CD4-positive, alpha-beta memory T cell (primary cell): ENCODE data around the gene FLT1. TPM values are rescaled to one million over a fixed set of nuclear protein-coding genes. Genes with fewer than 3 reads are reported as not detected.
A peak's percentile ranks its signal among the peaks of the same experiment; 100 is the strongest.

Source experiments
- CTCF ChIA-PET: fragments of 350-600 bp; sonication (Branson Sonifier 250); formaldehyde crosslinking; loops from one replicate; lab custom pipeline; 2021; ENCODE audit warnings: inconsistent platforms; ENCODE audit not compliant: partially characterized antibody; lab: Charles Lee
- POLR2A ChIA-PET: fragments of 350-600 bp; sonication (Branson Sonifier 250); formaldehyde crosslinking; loops from one replicate; lab custom pipeline; 2021; ENCODE audit not compliant: partially characterized antibody; lab: Charles Lee
- DNase-seq, 5 donors: peaks; one replicate each; pipeline versions ENCODE4 v3.0.0 to v3.0.0-alpha.2; 2020 to 2022; ENCODE audit warnings: mixed read lengths in 1 of 5
- H3K27ac ChIP-seq: one replicate; pipeline ENCODE4 v1.7.0; 2013; ENCODE audit warnings: low read depth, low read length
- H3K27me3 ChIP-seq: 2 replicates; pipeline ENCODE4 v1.7.0; 2013; ENCODE audit warnings: mild to moderate bottlenecking, low read length, moderate library complexity; ENCODE audit not compliant: insufficient read depth
- H3K36me3 ChIP-seq: 2 replicates; pipeline ENCODE4 v1.7.0; 2013; ENCODE audit warnings: mild to moderate bottlenecking, low read length, moderate library complexity; ENCODE audit not compliant: insufficient read depth
- H3K4me1 ChIP-seq: 2 replicates; pipeline ENCODE4 v1.7.0; 2013; ENCODE audit warnings: mild to moderate bottlenecking, low read length, moderate library complexity; ENCODE audit not compliant: insufficient read depth
- H3K4me3 ChIP-seq, 2 donors: one replicate each; pipeline ENCODE4 v1.7.0; 2013; ENCODE audit warnings: low read length in 2 of 2, mild to moderate bottlenecking in 1 of 2
- H3K9me3 ChIP-seq, 2 donors: one replicate each; pipeline ENCODE4 v1.7.0; 2013; ENCODE audit warnings: low read length in 2 of 2, control low read depth in 1 of 2; ENCODE audit not compliant: control insufficient read depth in 1 of 2
- H3K27ac Mint-ChIP-seq, 7 donors: one replicate each; pipeline ENCODE4 v1.8.0; 2020 to 2021; ENCODE audit warnings: mixed read lengths in 7 of 7, mild to moderate bottlenecking in 6 of 7, inconsistent platforms in 3 of 7, moderate library complexity in 3 of 7
- H3K27me3 Mint-ChIP-seq, 2 donors: one replicate each; pipeline ENCODE4 v1.8.0; 2020 to 2021; ENCODE audit warnings: mixed read lengths in 2 of 2
- H3K36me3 Mint-ChIP-seq, 2 donors: one replicate each; pipeline ENCODE4 v1.8.0; 2020 to 2021; ENCODE audit warnings: mixed read lengths in 2 of 2, inconsistent platforms in 1 of 2, mild to moderate bottlenecking in 1 of 2
- H3K4me1 Mint-ChIP-seq, 4 donors: one replicate each; pipeline ENCODE4 v1.8.0; 2020 to 2021; ENCODE audit warnings: mixed read lengths in 4 of 4, mild to moderate bottlenecking in 1 of 4
- H3K4me3 Mint-ChIP-seq, 8 donors: one replicate each; pipeline ENCODE4 v1.8.0; 2020 to 2021; ENCODE audit warnings: mixed read lengths in 8 of 8, mild to moderate bottlenecking in 7 of 8, moderate library complexity in 6 of 8, inconsistent platforms in 3 of 8
- H3K9me3 Mint-ChIP-seq, 8 donors: one replicate each; pipeline ENCODE4 v1.8.0; 2020 to 2021; ENCODE audit warnings: mixed read lengths in 8 of 8, mild to moderate bottlenecking in 5 of 8, inconsistent platforms in 3 of 8, moderate library complexity in 1 of 8
- intact Hi-C: fragments of 100-400 bp; cut with micrococcal nuclease; formaldehyde crosslinking; loops from one replicate; pipeline ENCODE4 v1.15.1; 2023
- polyA plus RNA-seq, 2 donors: library from polyadenylated mRNA; unstranded; fragments of 300-500 nt; fragmentation: Illumina TruSeq; gene quantifications; one replicate each; pipeline ENCODE4 v1.2.3, GENCODE V29; 2021
- total RNA-seq, 2 experiments: library from RNA; stranded (reverse); gene quantifications; one replicate each; pipeline ENCODE4 v1.2.3, GENCODE V29; 2021

The FLT1 gene
- total and polyA plus RNA-seq, 4 experiments from 2014 or later = 0.15 to 0.26 (median 0.25) TPM; not detected in 1

DNA sequence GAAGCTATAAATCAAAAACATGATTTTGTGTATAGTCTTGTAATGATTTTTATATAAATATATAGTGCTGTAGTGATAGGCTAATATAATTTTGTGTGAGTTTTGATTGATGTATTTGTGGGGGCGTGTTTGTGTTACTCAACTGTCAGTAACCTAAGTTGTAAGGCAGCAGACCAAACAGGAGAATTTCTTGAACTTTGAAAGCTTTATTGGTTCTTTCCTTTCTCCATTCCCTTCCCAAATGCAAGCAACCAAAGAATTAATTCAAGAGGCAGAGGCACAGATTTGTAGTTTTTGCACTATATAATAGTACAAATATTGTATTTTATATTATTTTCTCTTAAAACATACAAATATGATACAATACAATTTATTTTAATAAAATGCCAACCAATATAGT, 109.6 kb downstream of the FLT1 start:
- ChIA-PET POLR2A (no interaction called here), CTCF (interaction anchor here (1.4 kb wide), 1 partner anchor 23 kb away, joined by 3 read pairs; no protein-coding TSS in a partner anchor)
- Mint-ChIP-seq H3K27me3 (peaks cover 10 to 18% of the 10 kb centered on the region in 2 donors), H3K4me3 (no peak overlapping the region), H3K36me3 (no peaks in the 10 kb centered on the region), H3K27ac (no peak overlapping the region), H3K9me3 (no peaks in the 10 kb centered on the region), H3K4me1 (peaks cover 0 to 5% (median 0%) of the 10 kb centered on the region in 4 donors)
- Histone ChIP-seq H3K4me3 (no peak overlapping the region), H3K9me3 (no peaks in the 10 kb centered on the region), H3K27ac (no peak overlapping the region), H3K27me3 (no peaks in the 10 kb centered on the region), H3K4me1 (no peaks in the 10 kb centered on the region), H3K36me3 (no peaks in the 10 kb centered on the region)
- DNase-seq = no peak
- intact Hi-C loops = no loop called here

DNA sequence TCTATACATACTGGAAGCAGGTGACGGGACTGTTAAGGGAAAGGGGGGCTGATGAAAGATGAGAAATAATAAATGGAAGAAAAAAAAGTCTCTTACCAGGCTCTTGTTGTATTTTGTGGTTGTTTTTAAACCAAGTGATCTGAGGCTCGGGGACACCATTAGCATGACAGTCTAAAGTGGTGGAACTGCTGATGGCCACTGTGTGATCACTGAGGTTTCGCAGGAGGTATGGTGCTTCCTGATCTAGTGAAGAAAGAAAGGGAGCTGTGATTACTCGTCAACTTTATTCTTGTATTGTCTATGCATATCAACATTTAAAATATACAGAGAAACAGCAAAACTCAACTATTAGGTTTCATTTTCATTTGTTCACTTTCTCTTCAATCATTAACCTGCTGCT, 110.1 kb downstream of the FLT1 start:
- no peak for DNase-seq
- Mint-ChIP-seq H3K4me3 (no peak overlapping the region), H3K4me1 (peaks cover 0 to 5% (median 0%) of the 10 kb centered on the region in 4 donors), H3K27me3 (peaks cover 13 to 19% of the 10 kb centered on the region in 2 donors), H3K27ac (no peak overlapping the region), H3K9me3 (no peaks in the 10 kb centered on the region), H3K36me3 (no peaks in the 10 kb centered on the region)
- no peak overlapping the region for H3K27ac ChIP-seq
- H3K27me3 ChIP-seq = no peaks in the 10 kb centered on the region
- H3K4me1 ChIP-seq = no peaks in the 10 kb centered on the region
- CTCF ChIA-PET = no interaction called here
- H3K36me3 ChIP-seq = no peaks in the 10 kb centered on the region
- intact Hi-C loops = no loop called here
- no peak overlapping the region for H3K4me3 ChIP-seq
- H3K9me3 ChIP-seq = no peaks in the 10 kb centered on the region
- POLR2A ChIA-PET = no interaction called here

DNA sequence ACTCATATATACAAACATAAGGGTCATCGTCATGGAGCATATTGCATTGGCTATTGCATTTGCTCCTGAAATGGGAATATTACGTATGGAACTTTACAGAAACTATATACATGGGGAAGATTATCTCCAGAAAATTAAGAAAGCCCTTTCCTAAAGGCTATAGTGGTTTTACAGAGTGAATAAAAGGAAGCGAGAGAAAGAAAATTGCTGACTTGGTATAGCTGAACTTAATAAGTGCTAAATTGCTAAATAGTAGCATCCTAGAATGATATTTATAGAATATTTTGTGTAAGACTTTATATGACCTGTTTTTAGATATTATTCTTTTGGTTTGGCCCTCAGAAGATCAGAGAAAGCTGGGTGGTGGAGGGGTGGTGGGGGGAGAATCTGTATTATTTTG, 114.6 kb downstream of the FLT1 start:
- ChIA-PET CTCF (no interaction called here), POLR2A (no interaction called here)
- Mint-ChIP-seq H3K27ac (no peak overlapping the region), H3K4me1 (peaks cover 0 to 5% (median 0%) of the 10 kb centered on the region in 4 donors), H3K27me3 (peaks cover 13 to 17% of the 10 kb centered on the region in 2 donors), H3K9me3 (no peaks in the 10 kb centered on the region), H3K36me3 (no peaks in the 10 kb centered on the region), H3K4me3 (no peak overlapping the region)
- intact Hi-C loops = no loop called here
- no peak overlapping the region for H3K4me3 ChIP-seq
- H3K36me3 ChIP-seq = no peaks in the 10 kb centered on the region
- no peaks in the 10 kb centered on the region for H3K9me3 ChIP-seq
- no peak overlapping the region for H3K27ac ChIP-seq
- DNase-seq = no peak
- no peaks in the 10 kb centered on the region for H3K4me1 ChIP-seq
- no peaks in the 10 kb centered on the region for H3K27me3 ChIP-seq

DNA sequence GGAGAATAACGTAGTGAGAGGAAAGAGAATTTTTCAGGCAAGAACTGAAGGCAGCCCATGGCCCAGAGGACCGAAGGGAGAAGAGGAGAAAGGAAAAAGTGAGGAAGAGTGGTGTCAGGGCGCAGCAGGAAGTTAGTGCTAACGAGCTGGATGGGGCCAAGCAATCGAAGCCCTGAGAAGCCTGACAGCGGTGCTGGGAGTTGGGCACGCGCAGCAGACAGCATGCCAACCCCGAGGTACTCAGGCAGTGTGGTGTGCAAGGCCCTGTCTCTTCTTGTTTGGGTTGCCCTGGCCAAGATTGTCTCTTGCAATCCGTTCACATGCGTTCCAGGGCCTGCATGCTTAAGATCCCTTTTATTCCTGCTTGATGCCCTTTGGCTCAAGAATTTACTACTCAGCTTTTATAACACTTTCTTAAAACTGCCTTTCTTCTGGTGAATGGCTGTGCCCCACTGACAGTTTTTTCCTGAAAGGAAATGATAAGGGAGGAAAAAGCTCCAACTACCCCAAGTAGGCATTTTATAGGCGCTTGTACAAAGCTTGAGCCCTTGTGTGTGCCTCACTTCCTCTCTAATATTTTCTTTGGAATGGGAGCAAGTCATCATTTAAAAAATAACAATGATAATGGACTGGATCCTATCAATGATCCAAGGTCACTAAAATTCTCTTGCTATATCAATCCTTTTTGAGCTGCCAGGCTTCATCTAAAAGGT, 115.4 kb downstream of the FLT1 start:
- Mint-ChIP-seq H3K36me3 (no peaks in the 10 kb centered on the region), H3K4me3 (peak overlapping the region in 1 of 8 donors; percentile 28), H3K27me3 (peaks cover 11 to 14% of the 10 kb centered on the region in 2 donors), H3K27ac (peak overlapping the region in 1 of 7 donors; percentile 50), H3K4me1 (peaks cover 0 to 2% (median 0%) of the 10 kb centered on the region in 4 donors), H3K9me3 (no peaks in the 10 kb centered on the region)
- no peaks in the 10 kb centered on the region for H3K27me3 ChIP-seq
- no peaks in the 10 kb centered on the region for H3K9me3 ChIP-seq
- no peak overlapping the region for H3K27ac ChIP-seq
- CTCF ChIA-PET = no interaction called here
- no peaks in the 10 kb centered on the region for H3K4me1 ChIP-seq
- H3K4me3 ChIP-seq = no peak overlapping the region
- DNase-seq = no peak
- no peaks in the 10 kb centered on the region for H3K36me3 ChIP-seq
- POLR2A ChIA-PET = no interaction called here
- intact Hi-C loops = no loop called here

DNA sequence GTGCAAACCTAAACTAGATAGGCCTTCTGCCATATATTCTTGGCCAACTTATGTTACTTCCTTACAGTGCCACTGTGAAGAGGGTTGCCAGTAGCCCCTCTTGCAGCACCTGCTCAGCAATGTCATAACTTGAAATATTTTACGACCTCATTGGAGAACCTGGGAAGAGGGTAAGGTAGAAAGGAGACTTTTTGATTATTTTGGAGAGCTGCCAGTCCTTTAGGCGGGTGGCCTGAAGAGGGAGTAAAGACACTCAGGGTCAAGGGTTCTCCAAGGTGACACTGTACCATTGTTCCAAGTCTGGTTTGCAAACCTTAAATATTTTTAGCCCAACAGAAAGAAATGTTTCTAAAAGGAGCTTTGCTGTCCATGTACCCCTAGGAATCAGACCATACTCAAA, 118.3 kb downstream of the FLT1 start:
- Histone ChIP-seq H3K9me3 (no peaks in the 10 kb centered on the region), H3K4me1 (no peaks in the 10 kb centered on the region), H3K27ac (no peak overlapping the region), H3K4me3 (no peak overlapping the region), H3K27me3 (no peaks in the 10 kb centered on the region), H3K36me3 (no peaks in the 10 kb centered on the region)
- no peaks in the 10 kb centered on the region for H3K4me1 Mint-ChIP-seq
- H3K27me3 Mint-ChIP-seq = peaks cover 6 to 8% of the 10 kb centered on the region in 2 donors
- H3K36me3 Mint-ChIP-seq = no peaks in the 10 kb centered on the region
- H3K27ac Mint-ChIP-seq = no peak overlapping the region
- DNase-seq = no peak
- H3K4me3 Mint-ChIP-seq = no peak overlapping the region
- POLR2A ChIA-PET = no interaction called here
- CTCF ChIA-PET = no interaction called here
- no peaks in the 10 kb centered on the region for H3K9me3 Mint-ChIP-seq
- intact Hi-C loops = no loop called here

DNA sequence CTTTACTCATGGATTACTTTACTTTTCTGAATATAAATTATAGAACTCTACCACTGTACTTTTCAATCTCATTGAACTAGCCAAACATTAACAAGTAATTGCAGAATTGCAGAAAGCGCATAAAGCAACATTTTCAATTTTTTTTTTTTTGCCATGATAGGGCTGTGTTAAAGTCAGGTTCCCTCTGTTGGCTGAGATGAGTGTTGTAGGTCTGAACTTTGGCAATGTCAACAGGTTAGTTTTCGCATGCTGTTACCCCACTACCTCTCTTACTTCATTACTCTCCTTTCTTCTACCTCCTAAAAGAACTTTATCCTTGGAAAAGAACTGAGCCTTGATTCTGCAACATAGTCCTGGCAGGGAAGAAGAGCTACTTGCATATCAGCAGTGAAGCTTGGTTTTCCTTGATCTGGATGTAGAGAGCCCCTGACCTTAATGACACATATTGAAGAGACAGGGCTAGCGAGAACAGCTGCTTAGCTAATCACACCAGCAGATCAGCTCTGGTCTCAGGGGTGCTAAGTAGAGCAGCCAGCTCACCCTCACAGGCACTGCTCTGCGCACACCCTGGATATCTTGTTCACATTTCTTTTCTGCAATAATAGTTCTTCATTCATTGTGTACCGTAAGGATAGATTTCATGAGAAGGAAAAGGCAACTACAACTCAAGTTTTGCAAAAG, 119.5 kb downstream of the FLT1 start:
- Histone ChIP-seq H3K27ac (no peak overlapping the region), H3K36me3 (no peaks in the 10 kb centered on the region), H3K4me1 (no peaks in the 10 kb centered on the region), H3K9me3 (no peaks in the 10 kb centered on the region), H3K4me3 (no peak overlapping the region), H3K27me3 (no peaks in the 10 kb centered on the region)
- H3K27me3 Mint-ChIP-seq = peaks cover 5 to 8% of the 10 kb centered on the region in 2 donors
- no peaks in the 10 kb centered on the region for H3K4me1 Mint-ChIP-seq
- no peaks in the 10 kb centered on the region for H3K9me3 Mint-ChIP-seq
- intact Hi-C loops = no loop called here
- no peak overlapping the region for H3K4me3 Mint-ChIP-seq
- peak overlapping the region in 1 of 7 donors; percentile 7 for H3K27ac Mint-ChIP-seq
- CTCF ChIA-PET = no interaction called here
- POLR2A ChIA-PET = no interaction called here
- DNase-seq = no peak
- H3K36me3 Mint-ChIP-seq = no peaks in the 10 kb centered on the region

DNA sequence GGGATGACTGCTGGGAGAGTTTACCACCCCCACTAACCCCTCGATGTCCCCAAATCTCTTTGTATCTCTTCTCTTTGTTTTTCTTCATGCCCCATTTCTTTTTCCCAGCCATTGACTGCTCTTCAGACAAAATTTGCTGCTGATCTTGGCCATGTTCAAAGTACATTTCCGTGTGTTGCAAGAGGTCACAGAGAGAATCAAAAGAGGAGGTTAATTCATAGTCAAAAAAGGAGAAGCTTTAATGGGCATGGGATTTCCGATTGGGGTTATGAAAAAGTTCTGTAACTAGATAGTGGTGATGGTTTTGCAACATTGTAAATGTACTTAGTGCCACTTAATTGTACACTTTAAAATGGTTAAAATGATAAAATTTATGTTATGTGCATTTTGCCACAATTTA, 121.1 kb downstream of the FLT1 start:
- POLR2A ChIA-PET = no interaction called here
- Histone ChIP-seq H3K4me1 (no peaks in the 10 kb centered on the region), H3K36me3 (no peaks in the 10 kb centered on the region), H3K9me3 (no peaks in the 10 kb centered on the region), H3K4me3 (no peak overlapping the region), H3K27me3 (no peaks in the 10 kb centered on the region), H3K27ac (no peak overlapping the region)
- no peaks in the 10 kb centered on the region for H3K36me3 Mint-ChIP-seq
- H3K4me1 Mint-ChIP-seq = no peaks in the 10 kb centered on the region
- no peak for DNase-seq
- no peaks in the 10 kb centered on the region for H3K9me3 Mint-ChIP-seq
- H3K4me3 Mint-ChIP-seq = no peak overlapping the region
- intact Hi-C loops = no loop called here
- CTCF ChIA-PET = no interaction called here
- peaks cover 2 to 3% of the 10 kb centered on the region in 2 donors for H3K27me3 Mint-ChIP-seq
- H3K27ac Mint-ChIP-seq = no peak overlapping the region
